H1 (cell line): Measurements from ENCODE around the gene STXBP5L. TPM values are rescaled to one million over a fixed set of nuclear protein-coding genes. Genes with fewer than 3 reads are reported as not detected.

ENCODE experiments used
- CTCF ChIA-PET: fragments of 300-600 bp; sonication (Branson Sonifier 250); formaldehyde crosslinking; loops from one replicate; lab custom pipeline; 2021; ENCODE audit not compliant: partially characterized antibody; lab: Charles Lee
- POLR2A ChIA-PET: fragments of 300-600 bp; sonication (Branson Sonifier 250); formaldehyde crosslinking; loops from one replicate; lab custom pipeline; 2021; ENCODE audit warnings: inconsistent platforms; ENCODE audit not compliant: partially characterized antibody; lab: Charles Lee
- DNase-seq, 2 experiments: peaks; one replicate each; pipeline versions ENCODE4 v3.0.0 to v3.0.0-alpha.2; 2010 to 2022; ENCODE audit warnings: low spot score in 2 of 2, low read depth in 1 of 2, mixed read lengths in 1 of 2
- FAIRE-seq: peaks from 2 replicates; lab custom pipeline; 2011; peaks lifted over from hg19 to GRCh38; lab: Jason Lieb, UNC
- H2AFZ ChIP-seq: 2 replicates; pipeline ENCODE4 v1.8.1; 2012; ENCODE audit warnings: low read length, inconsistent platforms
- H2AK5ac ChIP-seq: 2 replicates; pipeline ENCODE4 v1.6.1; 2013; ENCODE audit warnings: low read depth, low read length
- H2BK120ac ChIP-seq: replicated peaks from 2 replicates; pipeline ENCODE3; 2013; ENCODE audit warnings: low read depth, low read length, inconsistent platforms
- H2BK12ac ChIP-seq: 2 replicates; pipeline ENCODE4 v1.6.1; 2013; ENCODE audit warnings: low read depth, low read length
- H2BK15ac ChIP-seq: 2 replicates; pipeline ENCODE4 v1.6.1; 2013; ENCODE audit warnings: low read length
- H2BK20ac ChIP-seq: 2 replicates; pipeline ENCODE4 v1.6.1; 2013; ENCODE audit warnings: low read length
- H2BK5ac ChIP-seq: 2 replicates; pipeline ENCODE4 v1.6.1; 2013; ENCODE audit warnings: low read depth, low read length
- H3K14ac ChIP-seq: 2 replicates; pipeline ENCODE4 v1.6.1; 2013; ENCODE audit warnings: inconsistent platforms; ENCODE audit not compliant: insufficient read length
- H3K18ac ChIP-seq: 2 replicates; pipeline ENCODE4 v1.6.1; 2013; ENCODE audit warnings: low read length; ENCODE audit errors: extremely low read depth
- H3K23ac ChIP-seq: 2 replicates; pipeline ENCODE4 v1.6.1; 2013; ENCODE audit warnings: inconsistent platforms; ENCODE audit not compliant: insufficient read length
- H3K23me2 ChIP-seq: 2 replicates; pipeline ENCODE4 v1.6.1; 2013; ENCODE audit warnings: low read depth, low read length
- H3K27ac ChIP-seq: 2 replicates; pipeline ENCODE4 v1.6.1; 2011; ENCODE audit warnings: low read depth, low read length, inconsistent platforms
- H3K27me3 ChIP-seq, 4 experiments: replicated peaks in 1 of 4; 1 replicate in 1 of 4; 2 replicates in 3 of 4; pipeline versions ENCODE4 v1.6.1 to v1.8.1; 2011 to 2013; ENCODE audit warnings: low read length in 3 of 4, mild to moderate bottlenecking in 3 of 4, inconsistent platforms in 2 of 4, mixed read lengths in 2 of 4, moderate library complexity in 1 of 4; ENCODE audit not compliant: control insufficient read depth in 3 of 4, insufficient read depth in 3 of 4; ENCODE audit errors: extremely low read depth in 1 of 4
- H3K36me3 ChIP-seq, 4 experiments: 2 replicates each; pipeline versions ENCODE4 v1.6.1 to v1.8.1; 2011 to 2013; ENCODE audit warnings: mild to moderate bottlenecking in 4 of 4, low read length in 3 of 4, moderate library complexity in 2 of 4, control low read depth in 1 of 4, inconsistent platforms in 1 of 4; ENCODE audit not compliant: insufficient read depth in 4 of 4, control insufficient read depth in 2 of 4
- H3K4ac ChIP-seq: replicated peaks from 2 replicates; pipeline ENCODE3; 2013; ENCODE audit warnings: low read length, low read depth, mixed read lengths, inconsistent platforms; ENCODE audit not compliant: insufficient read length
- H3K4me1 ChIP-seq, 4 experiments: replicated peaks in 1 of 4; 1 replicate in 1 of 4; 2 replicates in 3 of 4; pipeline versions ENCODE4 v1.6.1 to v1.8.1; 2011 to 2013; ENCODE audit warnings: low read length in 3 of 4, inconsistent platforms in 2 of 4, mixed read lengths in 1 of 4; ENCODE audit not compliant: insufficient read depth in 4 of 4, control insufficient read depth in 3 of 4
- H3K4me2 ChIP-seq, 2 experiments: 2 replicates each; pipeline versions ENCODE4 v1.6.1 to v1.8.1; 2011 to 2013; ENCODE audit warnings: low read depth in 2 of 2, low read length in 2 of 2, control low read depth in 1 of 2, inconsistent platforms in 1 of 2, mild to moderate bottlenecking in 1 of 2; ENCODE audit not compliant: insufficient read depth in 1 of 2
- H3K4me3 ChIP-seq, 4 experiments: fragments of 200-600, 300-600 bp in 1 of 4; sonication (generic), shearing (Covaris generic), sonication (Bioruptor Twin) in 1 of 4; 2 replicates each; pipeline versions ENCODE4 v1.5.1 to v1.8.1; 2011 to 2016; ENCODE audit warnings: low read length in 4 of 4, low read depth in 3 of 4, control low read depth in 2 of 4, inconsistent platforms in 2 of 4, mild to moderate bottlenecking in 2 of 4, mixed read lengths in 1 of 4, moderate library complexity in 1 of 4; ENCODE audit not compliant: insufficient read depth in 2 of 4; ENCODE audit errors: extremely low read depth in 1 of 4
- H3K56ac ChIP-seq: replicated peaks from 2 replicates; pipeline ENCODE3; 2013; ENCODE audit warnings: low read depth, mild to moderate bottlenecking, mixed read lengths, low read length, inconsistent platforms; ENCODE audit not compliant: insufficient read length
- H3K79me1 ChIP-seq: 2 replicates; pipeline ENCODE4 v1.6.1; 2013; ENCODE audit warnings: low read depth, low read length, control low read depth
- H3K79me2 ChIP-seq, 2 experiments: 2 replicates each; pipeline versions ENCODE4 v1.6.1 to v1.8.1; 2012 to 2013; ENCODE audit warnings: low read length in 2 of 2, mild to moderate bottlenecking in 2 of 2, inconsistent platforms in 1 of 2; ENCODE audit not compliant: insufficient read depth in 2 of 2, control insufficient read depth in 1 of 2
- H3K9ac ChIP-seq, 4 experiments: replicated peaks in 1 of 4; 1 replicate in 1 of 4; 2 replicates in 3 of 4; pipeline versions ENCODE4 v1.6.1 to v1.8.1; 2011 to 2013; ENCODE audit warnings: low read depth in 3 of 4, low read length in 3 of 4, control low read depth in 2 of 4, mild to moderate bottlenecking in 2 of 4, moderate library complexity in 2 of 4, inconsistent platforms in 1 of 4; ENCODE audit errors: extremely low read depth in 1 of 4
- H3K9me3 ChIP-seq, 2 experiments: 2 replicates each; pipeline versions ENCODE4 v1.6.1 to v1.8.1; 2012 to 2013; ENCODE audit warnings: mild to moderate bottlenecking in 2 of 2, moderate library complexity in 2 of 2, control low read depth in 1 of 2, inconsistent platforms in 1 of 2, low read depth in 1 of 2, low read length in 1 of 2, mixed read lengths in 1 of 2; ENCODE audit not compliant: insufficient read depth in 2 of 2
- H4K20me1 ChIP-seq, 2 experiments: replicated peaks in 1 of 2; 2 replicates each; pipeline versions ENCODE3 to v1.8.1; 2011 to 2013; ENCODE audit warnings: inconsistent platforms in 2 of 2, low read length in 2 of 2, mild to moderate bottlenecking in 1 of 2; ENCODE audit not compliant: insufficient read depth in 2 of 2, control insufficient read depth in 1 of 2
- H4K5ac ChIP-seq: 2 replicates; pipeline ENCODE4 v1.6.1; 2013; ENCODE audit warnings: low read length, low read depth, mixed read lengths, inconsistent platforms; ENCODE audit not compliant: insufficient read length
- H4K8ac ChIP-seq: 2 replicates; pipeline ENCODE4 v1.8.0; 2013; ENCODE audit warnings: mild to moderate bottlenecking, moderate library complexity, low read length, inconsistent platforms; ENCODE audit not compliant: insufficient read depth; ENCODE audit errors: extremely low read depth
- H4K91ac ChIP-seq: replicated peaks from 2 replicates; pipeline ENCODE3; 2013; ENCODE audit warnings: low read length, mixed read lengths, inconsistent platforms; ENCODE audit not compliant: insufficient read length
- CHD2 ChIP-seq: IDR thresholded peaks from 2 replicates; pipeline ENCODE4 v1.6.1; 2012; ENCODE audit warnings: low read length, improper control_type of control experiment
- EGR1 ChIP-seq: IDR thresholded peaks from 2 replicates; pipeline ENCODE4 v1.6.1; 2011; ENCODE audit warnings: low read depth, low read length, borderline replicate concordance
- HDAC2 ChIP-seq, 2 experiments: fragments of 300-600 bp in 1 of 2; sonication (generic) in 1 of 2; IDR thresholded peaks; 2 replicates each; pipeline ENCODE4 v1.6.1; 2011 to 2012; ENCODE audit warnings: low read depth in 2 of 2, low read length in 2 of 2, mild to moderate bottlenecking in 2 of 2, moderate library complexity in 2 of 2, borderline replicate concordance in 1 of 2, inconsistent platforms in 1 of 2
- POU5F1 ChIP-seq: IDR thresholded peaks from 2 replicates; pipeline ENCODE4 v1.6.1; 2011; ENCODE audit warnings: low read depth, mild to moderate bottlenecking, low read length, moderate library complexity
- RBBP5 ChIP-seq: IDR thresholded peaks from 2 replicates; pipeline ENCODE4 v1.7.1; 2012; ENCODE audit warnings: low read depth, mild to moderate bottlenecking, inconsistent platforms, low read length, moderate library complexity, borderline replicate concordance
- RNF2 ChIP-seq: fragments of 200-900, 300-1000 bp; sonication (generic); IDR thresholded peaks from 2 replicates; pipeline ENCODE4 v1.7.1; 2016; ENCODE audit warnings: borderline replicate concordance, low read depth, mild to moderate bottlenecking, antibody characterized with exemption, low read length; ENCODE audit not compliant: poor library complexity, severe bottlenecking; ENCODE audit errors: missing control alignments
- SAP30 ChIP-seq: fragments of 300-600 bp; sonication (generic); IDR thresholded peaks from 2 replicates; pipeline ENCODE4 v1.7.1; 2012; ENCODE audit warnings: low read length, moderate library complexity, mild to moderate bottlenecking, inconsistent platforms; ENCODE audit not compliant: insufficient read depth, insufficient replicate concordance
- TCF12 ChIP-seq: IDR thresholded peaks from 2 replicates; pipeline ENCODE4 v1.6.1; 2011; ENCODE audit warnings: low read depth, mild to moderate bottlenecking, low read length
- WGBS, 2 experiments: shearing (Covaris generic) in 1 of 2; methylation state at CpG; one replicate each; pipeline versions ENCODE4 v1.1.6 to v1.1.7; 2013 to 2015; ENCODE audit warnings: low lambda C conversion rate in 2 of 2, mixed read lengths in 2 of 2, inconsistent platforms in 1 of 2, low coverage in 1 of 2, missing lambda C conversion rate in 1 of 2; ENCODE audit not compliant: insufficient replicate concordance in 2 of 2, insufficient coverage in 1 of 2, insufficient read length in 1 of 2; ENCODE audit errors: extremely low coverage in 1 of 2, missing lambda C conversion rate in 1 of 2; 5-methylcytosine and 5-hydroxymethylcytosine counted together
- long read RNA-seq, 2 experiments: library from RNA in 1 of 2; library from capped mRNA in 1 of 2; stranded (forward); transcript quantifications; one replicate each; pipeline ENCODE4 v2.0.0, GENCODE V29; 2021; ENCODE audit warnings: inconsistent platforms in 1 of 2
- polyA minus RNA-seq, 3 experiments: library from RNA; depleted of rRNA, polyadenylated mRNA; stranded (reverse); fragments of >200 nt; gene quantifications; 1 replicate in 2 of 3; 2 replicates in 1 of 3; pipeline ENCODE4 v1.2.3, GENCODE V29; 2011
- polyA plus RNA-seq, 7 experiments: library from polyadenylated mRNA; depleted of rRNA in 3 of 7; stranded (reverse) in 5 of 7; unstranded in 2 of 7; fragments of >200 nt in 5 of 7; fragments of 200-250 nt in 2 of 7; gene quantifications; 1 replicate in 5 of 7; 2 replicates in 1 of 7; 4 replicates in 1 of 7; pipeline versions ENCODE4 v1.2.1 to v1.2.3, GENCODE V29; 2011 to 2013; ENCODE audit warnings: missing spikeins in 2 of 7, mixed read lengths in 2 of 7
- total RNA-seq: library from RNA; stranded (reverse); fragmentation: NEBNext Ultra II Directional; extraction: Animal tissue kit (Norgen Biotek cat#: 25700); gene quantifications from 2 replicates; pipeline ENCODE4 v1.2.1, GENCODE V29; 2021

Gene STXBP5L
- total RNA-seq (5.6 and 6.0 TPM in 2 replicates), polyA plus RNA-seq (2011; rRNA removed) (0.67 and 2.0 TPM in 2 replicates), polyA minus RNA-seq (2011; rRNA and poly(A)+ RNA removed) (11.4 and 16.5 TPM in 2 replicates)
- polyA plus RNA-seq (2011; cell fraction: cytosol; rRNA removed), result 1.3 TPM
- polyA plus RNA-seq (2011; cell fraction: nucleus; rRNA removed), result 1.4 TPM
- polyA plus RNA-seq (2012, experiment 1 of 2), result 2.0 to 6.4 TPM (median 5.5 TPM) in 4 replicates
- 0.07 TPM for polyA plus RNA-seq (2012, experiment 2 of 2)
- polyA plus RNA-seq (2013, experiment 1 of 2), result 1.5 TPM
- polyA plus RNA-seq (2013, experiment 2 of 2), result 1.4 TPM
- polyA minus RNA-seq (2011; cell fraction: cytosol; rRNA and poly(A)+ RNA removed), result 2.2 TPM
- polyA minus RNA-seq (2011; cell fraction: nucleus; rRNA and poly(A)+ RNA removed), result 26.2 TPM
- long read RNA-seq, experiment 1, partial matches to known transcripts, result 2 of 7 reads
- long read RNA-seq, experiment 1, other reads (novel, unspliced or antisense), result 5 of 7 reads
- long read RNA-seq, experiment 2, partial matches to known transcripts, result 0 of 2 reads
- long read RNA-seq, experiment 2, other reads (novel, unspliced or antisense), result 2 of 2 reads

GRCh38 chr3:120908030-120908794 lies at the start of gene STXBP5L:
STXBP5L (plus strand) TSS chr3:120908205; CDS start chr3:120909579, 1,374 bp downstream.
- no peak within 1 kb of the TSS; the same call in 1 of the 2 replicates for H3K18ac ChIP-seq
- peaks cover 0 to 1% of the 10 kb centered on the region in 2 experiments for H4K20me1 ChIP-seq
- peaks cover 8% of the 10 kb centered on the region for H3K23me2 ChIP-seq
- H2BK20ac ChIP-seq, result no peak within 1 kb of the TSS
- H4K91ac ChIP-seq, result no peak within 1 kb of the TSS
- H3K27ac ChIP-seq, result no peak within 1 kb of the TSS
- peak; percentile 97 to 100 for DNase-seq
- H3K79me2 ChIP-seq, result no peaks in the 10 kb centered on the region
- peak within 1 kb of the TSS; percentile 99 for H2AFZ ChIP-seq
- peak within 1 kb of the TSS; percentile 67 to 82 for H3K4me2 ChIP-seq
- no peaks in the 10 kb centered on the region; a peak in 1 of 4 replicates for H3K9me3 ChIP-seq
- peaks cover 0 to 2% (median 0%) of the 10 kb centered on the region in 4 experiments; a peak in 2 of 7 replicates for H3K4me1 ChIP-seq
- no peak within 1 kb of the TSS; the same call in 1 of the 2 replicates for H2BK15ac ChIP-seq
- H3K9ac ChIP-seq, result peak within 1 kb of the TSS; percentile 25 to 84 (median 43)
- no peak within 1 kb of the TSS for H2BK12ac ChIP-seq
- peak within 1 kb of the TSS; percentile 40 for H3K4ac ChIP-seq
- POLR2A ChIA-PET, result interaction anchor here (1.4 kb wide), 1 partner anchor 312 kb away, joined by 3 read pairs; the partner anchor contains the start of gene NDUFB4
- no peak within 1 kb of the TSS for H4K5ac ChIP-seq
- no peak within 1 kb of the TSS for H2AK5ac ChIP-seq
- H2BK5ac ChIP-seq, result peak within 1 kb of the TSS; percentile 41; the same call in 1 of the 2 replicates
- no peak within 1 kb of the TSS for H2BK120ac ChIP-seq
- no peaks in the 10 kb centered on the region for H3K36me3 ChIP-seq
- WGBS, 2 experiments, result 1% methylated on average over 51 of the region's 83 CpGs; no CpG with 5 or more reads in 1 of the 2 experiments
- H3K27me3 ChIP-seq, result no peaks in the 10 kb centered on the region
- H3K4me3 ChIP-seq, result peak within 1 kb of the TSS; percentile 64 to 97 (median 71)
- CTCF ChIA-PET, result no interaction called here
- H3K79me1 ChIP-seq, result no peaks in the 10 kb centered on the region
- H3K14ac ChIP-seq, result no peak within 1 kb of the TSS
- no peak within 1 kb of the TSS for H3K56ac ChIP-seq
- no peak for FAIRE-seq
- H3K23ac ChIP-seq, result no peak within 1 kb of the TSS
- H4K8ac ChIP-seq, result peak within 1 kb of the TSS; percentile 25; the same call in 1 of the 2 replicates
- TF ChIP-seq RBBP5 (peak; percentile 96), POU5F1 (no peak), HDAC2 (IDR thresholded peaks at IDR 0.05; ENCODE audit: borderline replicate concordance in 1 of 2, low read depth in 2 of 2, low read length in 2 of 2) (peak in 1 of 2 experiments; percentile 66; a peak in 1 of 4 replicates), EGR1 (no peak; the same call in 1 of the 2 replicates), RNF2 (no peak), CHD2 (0 out of 2 replicates have a peak, but pooled peaks have one; percentile 13), TCF12 (no peak), SAP30 (no peak)
